ENCODE measurements around the gene KIAA0319L. TPM values are rescaled to one million over a fixed set of nuclear protein-coding genes. Genes with fewer than 3 reads are reported as not detected.

KIAA0319L gene
- total and polyA plus RNA-seq, 7 donors: 8.3 to 50.4 (median 30.7) TPM

DNA sequence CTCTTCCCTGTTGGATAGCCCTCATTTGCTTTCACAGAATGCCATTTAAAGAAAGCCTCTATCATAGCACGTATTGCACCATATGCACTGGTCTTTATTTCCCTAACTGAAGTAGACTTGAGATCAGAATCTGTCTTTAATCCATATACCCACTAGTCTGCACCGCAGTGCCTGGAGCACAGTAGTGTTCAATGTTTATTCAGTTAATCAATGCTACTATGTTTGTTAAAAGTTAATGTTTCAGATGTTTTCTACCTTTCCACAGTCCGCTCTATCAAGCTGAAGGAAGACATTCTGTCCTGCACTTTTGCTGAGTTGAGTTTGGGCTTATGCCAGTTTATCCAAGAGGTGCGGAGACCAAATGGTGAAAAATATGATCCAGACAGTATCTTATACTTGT lies 149.5 kb downstream of the KIAA0319L start:
- Histone ChIP-seq H3K9me3 (no peaks in the 10 kb centered on the region), H3K36me3 (peaks cover 16 to 78% (median 26%) of the 10 kb centered on the region in 4 donors), H3K27me3 (no peaks in the 10 kb centered on the region), H3K4me3 (no peak overlapping the region), H3K27ac (no peak overlapping the region), H3K4me1 (no peaks in the 10 kb centered on the region)
- no peak for TF ChIP-seq EP300 (IDR thresholded peaks at IDR 0.05)
- TF ChIP-seq, protein P1, sequence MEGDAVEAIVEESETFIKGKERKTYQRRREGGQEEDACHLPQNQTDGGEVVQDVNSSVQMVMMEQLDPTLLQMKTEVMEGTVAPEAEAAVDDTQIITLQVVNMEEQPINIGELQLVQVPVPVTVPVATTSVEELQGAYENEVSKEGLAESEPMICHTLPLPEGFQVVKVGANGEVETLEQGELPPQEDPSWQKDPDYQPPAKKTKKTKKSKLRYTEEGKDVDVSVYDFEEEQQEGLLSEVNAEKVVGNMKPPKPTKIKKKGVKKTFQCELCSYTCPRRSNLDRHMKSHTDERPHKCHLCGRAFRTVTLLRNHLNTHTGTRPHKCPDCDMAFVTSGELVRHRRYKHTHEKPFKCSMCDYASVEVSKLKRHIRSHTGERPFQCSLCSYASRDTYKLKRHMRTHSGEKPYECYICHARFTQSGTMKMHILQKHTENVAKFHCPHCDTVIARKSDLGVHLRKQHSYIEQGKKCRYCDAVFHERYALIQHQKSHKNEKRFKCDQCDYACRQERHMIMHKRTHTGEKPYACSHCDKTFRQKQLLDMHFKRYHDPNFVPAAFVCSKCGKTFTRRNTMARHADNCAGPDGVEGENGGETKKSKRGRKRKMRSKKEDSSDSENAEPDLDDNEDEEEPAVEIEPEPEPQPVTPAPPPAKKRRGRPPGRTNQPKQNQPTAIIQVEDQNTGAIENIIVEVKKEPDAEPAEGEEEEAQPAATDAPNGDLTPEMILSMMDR (IDR thresholded peaks at IDR 0.05): no peak
- no peak for TF ChIP-seq POLR2A (IDR thresholded peaks at IDR 0.05)
- no peak for TF ChIP-seq POLR2AphosphoS5 (IDR thresholded peaks at IDR 0.05)
- WGBS, 2 donors: 97% methylated on average over 4 of the region's 4 CpGs
- intact Hi-C loops (cut with DNase I): no loop called here
- DNase-seq: no peak

DNA sequence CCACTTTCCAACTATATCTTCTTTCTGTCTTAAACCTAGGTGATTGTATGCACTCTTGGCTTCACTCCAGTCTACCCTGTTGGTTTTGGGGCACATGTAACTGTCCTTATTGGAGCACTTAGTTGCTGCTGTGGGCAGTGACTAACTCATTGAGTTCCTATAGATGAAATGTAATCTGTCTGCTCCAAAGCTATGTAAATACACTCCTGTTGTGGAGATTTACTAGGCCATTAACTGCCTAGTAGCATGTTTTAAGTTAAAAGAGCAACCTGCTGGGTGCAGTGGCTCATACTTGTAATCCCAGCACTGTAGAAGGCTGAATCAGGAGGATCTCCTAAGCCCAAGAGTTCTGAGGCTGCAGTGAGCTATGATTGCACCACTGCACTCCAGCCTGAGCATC lies 151.1 kb downstream of the KIAA0319L start:
- Histone ChIP-seq H3K4me3 (no peak overlapping the region), H3K27ac (no peak overlapping the region), H3K27me3 (no peaks in the 10 kb centered on the region), H3K4me1 (no peaks in the 10 kb centered on the region), H3K9me3 (no peaks in the 10 kb centered on the region), H3K36me3 (peaks cover 16 to 94% (median 26%) of the 10 kb centered on the region in 4 donors)
- no peak for TF ChIP-seq EP300 (IDR thresholded peaks at IDR 0.05)
- TF ChIP-seq, protein P1 (IDR thresholded peaks at IDR 0.05): no peak
- no peak for TF ChIP-seq POLR2A (IDR thresholded peaks at IDR 0.05)
- no peak for TF ChIP-seq POLR2AphosphoS5 (IDR thresholded peaks at IDR 0.05)
- DNase-seq: no peak
- intact Hi-C loops (cut with DNase I): no loop called here

DNA sequence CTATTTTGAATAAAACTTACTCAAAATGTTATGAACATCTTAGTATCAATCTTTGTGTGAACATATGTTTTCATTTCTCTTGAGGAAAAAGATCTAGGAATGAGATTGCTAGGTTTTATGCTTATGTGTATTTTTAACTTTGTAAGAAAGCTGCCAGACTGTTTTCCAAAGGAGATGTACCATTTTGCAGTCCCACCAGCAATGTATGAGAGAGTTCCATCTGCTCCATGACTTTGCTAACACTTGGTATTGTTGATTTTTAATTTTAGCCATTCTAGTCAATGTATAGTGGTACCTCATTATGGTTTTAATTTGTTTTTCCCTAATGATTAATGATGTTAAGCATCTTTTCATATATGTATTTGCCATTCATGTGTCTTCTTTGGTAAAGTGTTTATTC lies 156.2 kb downstream of the KIAA0319L start:
- H3K36me3 ChIP-seq: peaks cover 5 to 97% (median 35%) of the 10 kb centered on the region in 4 donors
- H3K4me1 ChIP-seq: no peaks in the 10 kb centered on the region
- DNase-seq: no peak
- H3K4me3 ChIP-seq: no peak overlapping the region
- H3K27me3 ChIP-seq: no peaks in the 10 kb centered on the region
- H3K27ac ChIP-seq: no peak overlapping the region
- intact Hi-C loops (cut with DNase I): no loop called here
- no peak for TF ChIP-seq POLR2AphosphoS5 (IDR thresholded peaks at IDR 0.05)
- no peak for TF ChIP-seq POLR2A (IDR thresholded peaks at IDR 0.05)
- TF ChIP-seq, protein P1 (IDR thresholded peaks at IDR 0.05): no peak
- TF ChIP-seq EP300 (IDR thresholded peaks at IDR 0.05): no peak
- no peaks in the 10 kb centered on the region for H3K9me3 ChIP-seq

DNA sequence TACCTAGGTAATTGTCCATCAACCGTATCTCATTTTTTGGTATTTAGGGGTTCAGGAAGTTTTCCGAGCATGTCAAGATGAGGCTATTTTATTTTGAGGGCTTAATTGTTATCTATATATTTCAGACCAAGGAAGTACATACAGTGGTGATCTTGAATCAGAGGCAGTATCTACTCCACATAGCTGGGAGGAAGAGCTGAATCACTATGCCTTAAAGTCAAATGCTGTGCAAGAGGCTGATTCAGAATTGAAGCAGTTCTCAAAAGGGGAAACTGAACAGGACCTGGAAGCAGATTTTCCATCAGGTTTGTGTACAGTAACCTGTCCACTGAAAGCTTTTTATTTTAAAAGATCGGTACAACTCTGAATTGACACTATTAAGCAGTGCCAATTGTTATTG lies 158.5 kb downstream of the KIAA0319L start:
- no peak overlapping the region for H3K4me3 ChIP-seq
- no peak overlapping the region for H3K27ac ChIP-seq
- DNase-seq: no peak
- intact Hi-C loops (cut with DNase I): no loop called here
- TF ChIP-seq POLR2A (IDR thresholded peaks at IDR 0.05) (no peak), EP300 (IDR thresholded peaks at IDR 0.05) (no peak), POLR2AphosphoS5 (IDR thresholded peaks at IDR 0.05) (no peak)
- TF ChIP-seq, protein P1 (IDR thresholded peaks at IDR 0.05): no peak
- WGBS, 2 donors: 95 to 98% methylated on average over 3 of the region's 3 CpGs
- H3K27me3 ChIP-seq: no peaks in the 10 kb centered on the region
- H3K4me1 ChIP-seq: no peaks in the 10 kb centered on the region
- peaks cover 5 to 97% (median 44%) of the 10 kb centered on the region in 4 donors for H3K36me3 ChIP-seq
- no peaks in the 10 kb centered on the region for H3K9me3 ChIP-seq

DNA sequence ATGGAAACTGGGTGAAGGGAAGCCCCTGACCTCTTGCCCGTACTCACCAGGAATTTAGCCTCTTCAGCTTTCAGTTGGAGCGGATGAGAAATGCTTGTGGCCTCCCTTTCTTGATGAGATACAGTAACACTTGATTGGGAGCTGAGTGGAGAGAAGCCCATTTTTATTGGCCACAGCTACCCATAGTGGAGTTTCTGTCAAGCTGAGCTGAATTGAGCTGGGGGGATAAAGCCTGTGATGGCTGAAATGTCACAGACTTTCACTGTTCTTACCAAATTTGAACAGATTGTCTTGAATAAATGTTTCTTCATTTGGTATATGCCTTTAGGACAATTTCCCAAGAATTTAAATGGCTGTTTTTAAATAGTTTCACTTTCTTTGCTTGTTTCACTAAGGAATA lies 162.8 kb downstream of the KIAA0319L start:
- no peaks in the 10 kb centered on the region for H3K27me3 ChIP-seq
- 97 to 100% methylated on average over 2 of the region's 2 CpGs for WGBS, 2 donors
- no peaks in the 10 kb centered on the region for H3K9me3 ChIP-seq
- H3K27ac ChIP-seq: no peak overlapping the region
- intact Hi-C loops (cut with DNase I): no loop called here
- no peak for DNase-seq
- no peaks in the 10 kb centered on the region for H3K4me1 ChIP-seq
- TF ChIP-seq POLR2AphosphoS5 (IDR thresholded peaks at IDR 0.05): no peak
- TF ChIP-seq POLR2A (IDR thresholded peaks at IDR 0.05): no peak
- TF ChIP-seq, protein P1 (IDR thresholded peaks at IDR 0.05): no peak
- TF ChIP-seq EP300 (IDR thresholded peaks at IDR 0.05): no peak
- no peak overlapping the region for H3K4me3 ChIP-seq
- H3K36me3 ChIP-seq: peaks cover 0 to 98% (median 55%) of the 10 kb centered on the region in 4 donors

Measured in sigmoid colon (tissue), 7 donors.